Endodermal cell (in vitro differentiated cells): ENCODE measurements around the gene UPF1. TPM values are rescaled to one million over a fixed set of nuclear protein-coding genes. Genes with fewer than 3 reads are reported as not detected.

Experiments
- DNase-seq: peaks from one replicate; pipeline ENCODE4 v3.0.0-alpha.2; 2017
- H3K27ac ChIP-seq: 2 replicates; pipeline ENCODE4 v1.5.1; 2013; ENCODE audit warnings: mild to moderate bottlenecking, low read depth, low read length, moderate library complexity
- H3K27me3 ChIP-seq: 2 replicates; pipeline ENCODE4 v1.6.1; 2013; ENCODE audit warnings: mild to moderate bottlenecking, low read length, moderate library complexity; ENCODE audit not compliant: insufficient read depth, control insufficient read depth, poor library complexity, severe bottlenecking
- H3K36me3 ChIP-seq: 2 replicates; pipeline ENCODE4 v1.7.0; 2013; ENCODE audit warnings: mild to moderate bottlenecking, low read length, moderate library complexity; ENCODE audit not compliant: control insufficient read depth, insufficient read depth
- H3K4me1 ChIP-seq: one replicate; pipeline ENCODE4 v1.7.0; 2013; ENCODE audit warnings: low read length; ENCODE audit not compliant: control insufficient read depth, insufficient read depth
- H3K4me3 ChIP-seq: 2 replicates; pipeline ENCODE4 v1.5.1; 2013; ENCODE audit warnings: mild to moderate bottlenecking, low read length, moderate library complexity
- H3K9ac ChIP-seq: 2 replicates; pipeline ENCODE4 v1.6.1; 2013; ENCODE audit warnings: mild to moderate bottlenecking, low read length, moderate library complexity; ENCODE audit not compliant: poor library complexity, severe bottlenecking; ENCODE audit errors: extremely low read depth
- H3K9me3 ChIP-seq: 2 replicates; pipeline ENCODE4 v1.6.1; 2013; ENCODE audit warnings: mild to moderate bottlenecking, low read length, moderate library complexity; ENCODE audit not compliant: control insufficient read depth
- H3K27ac Mint-ChIP-seq: 2 replicates; pipeline ENCODE4 v1.8.0; 2020; ENCODE audit warnings: mixed read lengths
- H3K27me3 Mint-ChIP-seq: 2 replicates; pipeline ENCODE4 v1.8.0; 2021; ENCODE audit warnings: mild to moderate bottlenecking, mixed read lengths; ENCODE audit not compliant: insufficient read depth
- H3K36me3 Mint-ChIP-seq: 2 replicates; pipeline ENCODE4 v1.8.0; 2020; ENCODE audit warnings: low read depth, mixed read lengths
- H3K4me1 Mint-ChIP-seq: 2 replicates; pipeline ENCODE4 v1.8.0; 2020; ENCODE audit warnings: mixed read lengths
- H3K4me3 Mint-ChIP-seq: 2 replicates; pipeline ENCODE4 v1.8.0; 2020; ENCODE audit warnings: mild to moderate bottlenecking, moderate library complexity, mixed read lengths
- H3K9me3 Mint-ChIP-seq: 2 replicates; pipeline ENCODE4 v1.8.0; 2020; ENCODE audit warnings: mild to moderate bottlenecking, mixed read lengths
- WGBS, 2 experiments: methylation state at CpG; one replicate each; pipeline versions ENCODE4 v1.1.5 to v1.1.7; 2013; ENCODE audit warnings: missing lambda C conversion rate in 2 of 2, mixed read lengths in 1 of 2; ENCODE audit not compliant: insufficient coverage in 1 of 2, insufficient read length in 1 of 2; 5-methylcytosine and 5-hydroxymethylcytosine counted together
- total RNA-seq, 2 donors: library from RNA; stranded (reverse); fragmentation: NEBNext Ultra II Directional in 1 of 2; extraction: Animal tissue kit (Norgen Biotek cat#: 25700) in 1 of 2; gene quantifications; 2 replicates in 1 of 2; 3 replicates in 1 of 2; pipeline ENCODE4 v1.2.1, GENCODE V29; 2021
- TF ChIP-seq, protein P1 (sequence below): fragments of 200-600 bp; sonication (generic); conservative IDR thresholded peaks from 2 replicates; pipeline ENCODE4 v1.5.0; 2021; ENCODE audit warnings: antibody characterized with exemption, mild to moderate bottlenecking

The UPF1 gene
- total RNA-seq, 2 donors from 2014 or later, result 82.1 to 87.3 TPM

DNA sequence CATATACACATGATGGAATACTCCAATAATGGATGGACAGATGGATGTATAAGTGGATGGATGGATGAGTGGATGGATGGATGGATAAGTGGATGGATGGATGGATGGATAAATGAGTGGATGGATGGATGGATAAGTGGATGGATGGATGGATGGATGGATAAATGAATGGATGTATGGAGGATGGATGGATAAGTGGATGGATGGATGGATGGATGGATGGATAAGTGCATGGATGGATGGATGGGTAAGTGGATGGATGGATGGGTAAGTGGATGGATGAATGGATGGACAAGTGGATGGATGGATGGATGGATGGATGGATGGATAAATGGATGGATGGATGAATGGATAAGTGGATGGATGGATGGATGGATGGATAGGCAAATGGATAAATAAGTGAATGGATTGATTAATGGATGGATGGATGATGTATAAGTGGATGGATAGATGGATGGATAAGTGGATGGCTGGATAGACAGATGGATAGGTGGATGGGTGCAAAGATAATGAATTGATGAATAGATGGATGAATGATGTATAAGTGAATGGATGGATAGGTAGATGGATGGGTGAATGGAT lies 32.3 kb upstream of the UPF1 start:
- Mint-ChIP-seq H3K4me1 (no peaks in the 10 kb centered on the region), H3K27ac (no peak overlapping the region), H3K4me3 (no peak overlapping the region), H3K36me3 (no peaks in the 10 kb centered on the region), H3K27me3 (peaks cover 46% of the 10 kb centered on the region), H3K9me3 (no peaks in the 10 kb centered on the region)
- no peaks in the 10 kb centered on the region for H3K36me3 ChIP-seq
- H3K27ac ChIP-seq, result no peak overlapping the region
- DNase-seq, result no peak
- no peak overlapping the region for H3K4me3 ChIP-seq
- peaks cover 70% of the 10 kb centered on the region for H3K27me3 ChIP-seq
- TF ChIP-seq, protein P1, sequence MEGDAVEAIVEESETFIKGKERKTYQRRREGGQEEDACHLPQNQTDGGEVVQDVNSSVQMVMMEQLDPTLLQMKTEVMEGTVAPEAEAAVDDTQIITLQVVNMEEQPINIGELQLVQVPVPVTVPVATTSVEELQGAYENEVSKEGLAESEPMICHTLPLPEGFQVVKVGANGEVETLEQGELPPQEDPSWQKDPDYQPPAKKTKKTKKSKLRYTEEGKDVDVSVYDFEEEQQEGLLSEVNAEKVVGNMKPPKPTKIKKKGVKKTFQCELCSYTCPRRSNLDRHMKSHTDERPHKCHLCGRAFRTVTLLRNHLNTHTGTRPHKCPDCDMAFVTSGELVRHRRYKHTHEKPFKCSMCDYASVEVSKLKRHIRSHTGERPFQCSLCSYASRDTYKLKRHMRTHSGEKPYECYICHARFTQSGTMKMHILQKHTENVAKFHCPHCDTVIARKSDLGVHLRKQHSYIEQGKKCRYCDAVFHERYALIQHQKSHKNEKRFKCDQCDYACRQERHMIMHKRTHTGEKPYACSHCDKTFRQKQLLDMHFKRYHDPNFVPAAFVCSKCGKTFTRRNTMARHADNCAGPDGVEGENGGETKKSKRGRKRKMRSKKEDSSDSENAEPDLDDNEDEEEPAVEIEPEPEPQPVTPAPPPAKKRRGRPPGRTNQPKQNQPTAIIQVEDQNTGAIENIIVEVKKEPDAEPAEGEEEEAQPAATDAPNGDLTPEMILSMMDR, result no peak
- no peaks in the 10 kb centered on the region for H3K4me1 ChIP-seq
- H3K9me3 ChIP-seq, result no peaks in the 10 kb centered on the region
- no peak overlapping the region for H3K9ac ChIP-seq

DNA sequence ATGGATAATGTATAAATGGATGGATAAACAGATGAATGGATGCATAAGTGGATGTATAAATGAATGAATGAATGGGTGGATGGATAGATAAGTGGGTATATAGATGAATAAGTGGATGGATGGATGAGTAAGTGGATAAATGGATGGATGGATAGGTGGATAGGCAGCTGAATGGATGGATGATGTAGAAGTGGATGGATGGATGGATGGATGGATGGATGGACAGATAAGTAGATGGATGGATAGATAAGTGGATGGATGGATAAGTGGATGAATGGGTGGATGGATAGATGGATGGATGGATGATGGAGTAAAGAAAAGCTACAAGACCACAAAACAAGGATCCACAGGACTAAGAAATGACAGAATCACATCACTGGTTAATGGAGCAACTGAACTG lies 31.7 kb upstream of the UPF1 start:
- no peak overlapping the region for H3K9ac ChIP-seq
- Mint-ChIP-seq H3K4me1 (no peaks in the 10 kb centered on the region), H3K27me3 (peaks cover 40% of the 10 kb centered on the region), H3K9me3 (no peaks in the 10 kb centered on the region), H3K4me3 (no peak overlapping the region), H3K36me3 (no peaks in the 10 kb centered on the region), H3K27ac (no peak overlapping the region)
- no peaks in the 10 kb centered on the region for H3K36me3 ChIP-seq
- TF ChIP-seq, protein P1, result no peak
- no peak overlapping the region for H3K27ac ChIP-seq
- H3K9me3 ChIP-seq, result no peaks in the 10 kb centered on the region
- peaks cover 64% of the 10 kb centered on the region for H3K27me3 ChIP-seq
- no peak overlapping the region for H3K4me3 ChIP-seq
- DNase-seq, result no peak
- H3K4me1 ChIP-seq, result no peaks in the 10 kb centered on the region

DNA sequence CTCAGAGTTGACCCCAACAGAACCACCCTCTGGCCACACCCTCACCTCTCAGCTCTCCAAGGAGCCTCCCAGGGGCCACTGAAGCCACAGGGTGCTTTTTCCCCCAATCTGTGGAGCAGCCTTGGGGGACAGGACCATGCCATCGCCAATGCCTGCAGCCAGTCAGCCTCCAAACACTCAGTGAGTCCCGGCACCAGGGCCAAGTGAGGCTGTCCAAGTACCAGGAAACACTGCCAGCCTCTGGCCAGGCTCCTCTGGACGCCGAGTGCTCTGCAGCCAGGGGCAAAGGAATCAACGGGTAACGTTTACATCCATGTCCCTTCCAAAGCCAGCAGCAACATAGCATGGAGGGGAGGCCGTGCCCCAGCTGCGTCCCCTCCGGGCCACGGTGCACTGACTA lies 31.1 kb upstream of the UPF1 start:
- peaks cover 35% of the 10 kb centered on the region for H3K27me3 Mint-ChIP-seq
- Histone ChIP-seq H3K4me3 (no peak overlapping the region), H3K4me1 (no peaks in the 10 kb centered on the region), H3K9me3 (no peaks in the 10 kb centered on the region), H3K36me3 (no peaks in the 10 kb centered on the region), H3K27ac (no peak overlapping the region), H3K9ac (no peak overlapping the region), H3K27me3 (peaks cover 58% of the 10 kb centered on the region)
- WGBS, 2 experiments, result 77 to 85% methylated on average over 9 to 10 of the region's 10 CpGs
- H3K36me3 Mint-ChIP-seq, result no peaks in the 10 kb centered on the region
- TF ChIP-seq, protein P1, result no peak
- DNase-seq, result no peak
- no peak overlapping the region for H3K27ac Mint-ChIP-seq
- no peaks in the 10 kb centered on the region for H3K9me3 Mint-ChIP-seq
- H3K4me3 Mint-ChIP-seq, result no peak overlapping the region
- no peaks in the 10 kb centered on the region for H3K4me1 Mint-ChIP-seq
